H9 (cell line): ENCODE data around the gene ANAPC2. TPM values are rescaled to one million over a fixed set of nuclear protein-coding genes. Genes with fewer than 3 reads are reported as not detected.

Experiments
- DNase-seq: peaks from one replicate; pipeline ENCODE4 v3.0.0-alpha.2; 2017
- H2AFZ ChIP-seq: one replicate; pipeline ENCODE4 v1.6.1; 2013; ENCODE audit warnings: mild to moderate bottlenecking, low read length, control low read depth, moderate library complexity
- H2AK5ac ChIP-seq: 2 replicates; pipeline ENCODE4 v1.6.1; 2013; ENCODE audit warnings: low read length, control low read depth, mixed read lengths; ENCODE audit not compliant: insufficient read length
- H2BK120ac ChIP-seq: one replicate; pipeline ENCODE4 v1.6.1; 2013; ENCODE audit warnings: low read depth, mild to moderate bottlenecking, low read length, control low read depth, inconsistent platforms; ENCODE audit not compliant: poor library complexity, severe bottlenecking
- H2BK12ac ChIP-seq: 2 replicates; pipeline ENCODE4 v1.6.1; 2013; ENCODE audit warnings: low read length, control low read depth, mixed read lengths, low read depth; ENCODE audit not compliant: insufficient read length
- H2BK15ac ChIP-seq: 2 replicates; pipeline ENCODE4 v1.6.1; 2013; ENCODE audit warnings: low read depth, low read length, control low read depth
- H2BK20ac ChIP-seq: one replicate; pipeline ENCODE4 v1.6.1; 2013; ENCODE audit warnings: low read depth, mild to moderate bottlenecking, low read length, control low read depth, inconsistent platforms; ENCODE audit not compliant: poor library complexity, severe bottlenecking
- H2BK5ac ChIP-seq: 2 replicates; pipeline ENCODE4 v1.6.1; 2013; ENCODE audit warnings: low read length, control low read depth, mixed read lengths; ENCODE audit not compliant: insufficient read length
- H3K14ac ChIP-seq: 2 replicates; pipeline ENCODE4 v1.6.1; 2013; ENCODE audit warnings: low read length, control low read depth; ENCODE audit not compliant: insufficient read depth
- H3K18ac ChIP-seq: 2 replicates; pipeline ENCODE4 v1.6.1; 2013; ENCODE audit warnings: low read depth, mild to moderate bottlenecking, mixed read lengths, low read length, control low read depth; ENCODE audit not compliant: insufficient read length
- H3K23ac ChIP-seq: 2 replicates; pipeline ENCODE4 v1.6.1; 2013; ENCODE audit warnings: low read length, control low read depth, mixed read lengths, low read depth; ENCODE audit not compliant: insufficient read length
- H3K23me2 ChIP-seq: 2 replicates; pipeline ENCODE4 v1.6.1; 2013; ENCODE audit warnings: low read depth, mild to moderate bottlenecking, mixed read lengths, low read length, control low read depth; ENCODE audit not compliant: insufficient read length, poor library complexity, severe bottlenecking
- H3K27ac ChIP-seq: 2 replicates; pipeline ENCODE4 v1.5.1; 2013; ENCODE audit warnings: low read length, control low read depth, mixed read lengths, low read depth; ENCODE audit not compliant: insufficient read length
- H3K27me3 ChIP-seq: 2 replicates; pipeline ENCODE4 v1.6.1; 2013; ENCODE audit warnings: low read length, control low read depth, inconsistent platforms; ENCODE audit not compliant: insufficient read depth
- H3K4ac ChIP-seq: 2 replicates; pipeline ENCODE4 v1.6.1; 2013; ENCODE audit warnings: low read depth, mild to moderate bottlenecking, control low read depth, inconsistent platforms, low read length, moderate library complexity
- H3K4me1 ChIP-seq: 2 replicates; pipeline ENCODE4 v1.6.1; 2013; ENCODE audit warnings: low read length, control low read depth, inconsistent platforms; ENCODE audit not compliant: insufficient read depth
- H3K4me2 ChIP-seq: 2 replicates; pipeline ENCODE4 v1.6.1; 2013; ENCODE audit warnings: low read length, control low read depth, mixed read lengths; ENCODE audit not compliant: insufficient read length, insufficient read depth
- H3K56ac ChIP-seq: 2 replicates; pipeline ENCODE4 v1.6.1; 2013; ENCODE audit warnings: low read depth, mild to moderate bottlenecking, mixed read lengths, low read length, control low read depth; ENCODE audit not compliant: insufficient read length
- H3K79me1 ChIP-seq: 2 replicates; pipeline ENCODE4 v1.6.1; 2013; ENCODE audit warnings: low read depth, mild to moderate bottlenecking, moderate library complexity, low read length, control low read depth, inconsistent platforms; ENCODE audit not compliant: insufficient read depth, poor library complexity, severe bottlenecking
- H3K79me2 ChIP-seq: 2 replicates; pipeline ENCODE4 v1.6.1; 2013; ENCODE audit warnings: low read length, control low read depth, inconsistent platforms; ENCODE audit not compliant: insufficient read depth
- H3K9ac ChIP-seq: 2 replicates; pipeline ENCODE4 v1.6.1; 2013; ENCODE audit warnings: low read length, control low read depth, mixed read lengths; ENCODE audit not compliant: insufficient read length; ENCODE audit errors: extremely low read depth
- H3K9me3 ChIP-seq: one replicate; pipeline ENCODE4 v1.6.1; 2013; ENCODE audit warnings: low read depth, low read length, inconsistent platforms; ENCODE audit not compliant: control insufficient read depth
- H3T11ph ChIP-seq: one replicate; pipeline ENCODE4 v1.6.1; 2013; ENCODE audit warnings: mild to moderate bottlenecking, low read length, control low read depth, inconsistent platforms
- H4K20me1 ChIP-seq: one replicate; pipeline ENCODE4 v1.6.1; 2013; ENCODE audit not compliant: control insufficient read depth, insufficient read length, insufficient read depth
- H4K5ac ChIP-seq: 2 replicates; pipeline ENCODE4 v1.6.1; 2013; ENCODE audit warnings: low read depth, mild to moderate bottlenecking, mixed read lengths, low read length, control low read depth; ENCODE audit not compliant: insufficient read length
- H4K8ac ChIP-seq: replicated peaks from 2 replicates; pipeline ENCODE4 v1.6.1; 2013; ENCODE audit warnings: low read length, control low read depth, mixed read lengths, low read depth; ENCODE audit not compliant: insufficient read length
- H4K91ac ChIP-seq: 2 replicates; pipeline ENCODE4 v1.6.1; 2013; ENCODE audit warnings: low read depth, mild to moderate bottlenecking, moderate library complexity, mixed read lengths, low read length, control low read depth; ENCODE audit not compliant: insufficient read length
- H3K27ac Mint-ChIP-seq, 3 experiments: 2 replicates in 2 of 3; 3 replicates in 1 of 3; pipeline ENCODE4 v1.8.0; 2020 to 2021; ENCODE audit warnings: mixed read lengths in 3 of 3, mild to moderate bottlenecking in 1 of 3, moderate library complexity in 1 of 3
- H3K27me3 Mint-ChIP-seq: 2 replicates; pipeline ENCODE4 v1.8.0; 2021; ENCODE audit warnings: low read depth, mild to moderate bottlenecking, moderate library complexity, mixed read lengths
- H3K36me3 Mint-ChIP-seq, 3 experiments: 2 replicates in 2 of 3; 3 replicates in 1 of 3; pipeline ENCODE4 v1.8.0; 2020 to 2021; ENCODE audit warnings: low read depth in 3 of 3, mixed read lengths in 3 of 3; ENCODE audit not compliant: insufficient read depth in 1 of 3
- H3K4me1 Mint-ChIP-seq, 2 experiments: 2 replicates each; pipeline ENCODE4 v1.8.0; 2020; ENCODE audit warnings: mixed read lengths in 2 of 2
- H3K4me3 Mint-ChIP-seq, 2 experiments: 2 replicates in 1 of 2; 3 replicates in 1 of 2; pipeline ENCODE4 v1.8.0; 2020 to 2021; ENCODE audit warnings: mild to moderate bottlenecking in 2 of 2, mixed read lengths in 2 of 2, moderate library complexity in 1 of 2
- H3K9me3 Mint-ChIP-seq, 2 experiments: 2 replicates in 1 of 2; 3 replicates in 1 of 2; pipeline ENCODE4 v1.8.0; 2020; ENCODE audit warnings: mild to moderate bottlenecking in 2 of 2, mixed read lengths in 2 of 2, moderate library complexity in 1 of 2
- WGBS: extraction: QIAGEN DNeasy Blood & Tissue Kit; methylation state at CpG from one replicate; pipeline ENCODE4 v1.1.7; 2013; ENCODE audit warnings: missing lambda C conversion rate, low lambda C conversion rate, mixed read lengths; ENCODE audit not compliant: insufficient read length; ENCODE audit errors: extremely low coverage; 5-methylcytosine and 5-hydroxymethylcytosine counted together
- total RNA-seq: library from RNA; stranded (reverse); gene quantifications from 2 replicates; pipeline ENCODE4 v1.2.1, GENCODE V29; 2021
- TF ChIP-seq, protein P1 (sequence below): fragments of 200-600 bp; sonication (generic); conservative IDR thresholded peaks from 3 replicates; pipeline ENCODE4 v1.8.0; 2021; ENCODE audit warnings: antibody characterized with exemption, mild to moderate bottlenecking

The ANAPC2 gene
- total RNA-seq, 1 experiment from 2014 or later, result 54.8 TPM

DNA sequence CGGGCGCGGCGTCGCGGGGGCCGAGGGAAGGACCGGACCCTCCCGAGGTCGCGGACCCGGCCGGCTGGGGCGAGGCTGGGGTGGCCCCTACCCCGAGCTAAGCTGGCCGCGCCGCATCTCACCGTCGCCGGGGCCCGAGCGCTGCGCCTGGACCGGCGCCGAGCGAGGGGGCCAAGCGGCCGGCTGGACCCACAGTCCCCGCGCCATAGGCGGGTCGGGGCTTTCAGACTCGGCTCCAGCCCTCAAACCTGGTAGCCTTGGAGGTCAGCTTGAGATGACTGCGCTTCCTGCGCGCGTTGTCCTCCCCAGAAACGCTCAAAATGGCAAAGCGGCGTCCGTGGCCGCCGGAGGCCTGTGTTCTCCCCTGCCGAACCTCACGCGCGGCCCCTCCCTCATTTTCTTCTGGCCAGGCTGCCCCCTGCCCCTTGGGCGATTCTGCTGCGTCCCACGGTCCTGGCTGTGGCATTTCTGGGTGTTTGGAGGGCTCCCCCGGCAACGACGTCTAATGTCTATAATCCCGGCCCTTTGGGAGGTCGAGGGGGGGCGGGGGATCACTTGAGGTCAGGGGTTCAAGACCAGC is 58.1 kb downstream of the ANAPC2 start:
- peak overlapping the region; percentile 89; the same call in 1 of the 2 replicates for H3K14ac ChIP-seq
- H4K5ac ChIP-seq, result no peak overlapping the region
- H4K91ac ChIP-seq, result no peak overlapping the region
- H2BK120ac ChIP-seq, result no peak overlapping the region
- H2BK12ac ChIP-seq, result no peak overlapping the region
- H3K18ac ChIP-seq, result no peak overlapping the region
- H3K4me3 Mint-ChIP-seq, result peak overlapping the region; percentile 69 to 87
- H3T11ph ChIP-seq, result no peak overlapping the region
- H3K4me1 Mint-ChIP-seq, result peaks cover 14 to 17% of the 10 kb centered on the region in 2 experiments
- peak overlapping the region in 1 of 3 experiments; percentile 70; a peak in 1 of 7 replicates for H3K27ac Mint-ChIP-seq
- H3K36me3 Mint-ChIP-seq, result no peaks in the 10 kb centered on the region; a peak in 1 of 7 replicates
- DNase-seq, result peak; percentile 34
- H4K8ac ChIP-seq, result no peak overlapping the region
- no peaks in the 10 kb centered on the region for H4K20me1 ChIP-seq
- H3K23ac ChIP-seq, result no peak overlapping the region
- H3K4me2 ChIP-seq, result peak overlapping the region; percentile 71
- H3K27ac ChIP-seq, result no peak overlapping the region
- H3K4me1 ChIP-seq, result no peaks in the 10 kb centered on the region
- H3K56ac ChIP-seq, result no peak overlapping the region
- H3K23me2 ChIP-seq, result peaks cover 4% of the 10 kb centered on the region
- no peak overlapping the region for H3K4ac ChIP-seq
- H2AK5ac ChIP-seq, result no peak overlapping the region
- no CpG with 5 or more reads among the region's 58 CpGs for WGBS
- no peak overlapping the region for H3K9ac ChIP-seq
- no peak overlapping the region for H2BK20ac ChIP-seq
- H3K9me3 ChIP-seq, result no peaks in the 10 kb centered on the region
- H3K27me3 Mint-ChIP-seq, result peaks cover 47% of the 10 kb centered on the region
- no peaks in the 10 kb centered on the region for H3K27me3 ChIP-seq
- H3K9me3 Mint-ChIP-seq, result no peaks in the 10 kb centered on the region
- H2BK5ac ChIP-seq, result no peak overlapping the region
- H2BK15ac ChIP-seq, result no peak overlapping the region
- TF ChIP-seq, protein P1, sequence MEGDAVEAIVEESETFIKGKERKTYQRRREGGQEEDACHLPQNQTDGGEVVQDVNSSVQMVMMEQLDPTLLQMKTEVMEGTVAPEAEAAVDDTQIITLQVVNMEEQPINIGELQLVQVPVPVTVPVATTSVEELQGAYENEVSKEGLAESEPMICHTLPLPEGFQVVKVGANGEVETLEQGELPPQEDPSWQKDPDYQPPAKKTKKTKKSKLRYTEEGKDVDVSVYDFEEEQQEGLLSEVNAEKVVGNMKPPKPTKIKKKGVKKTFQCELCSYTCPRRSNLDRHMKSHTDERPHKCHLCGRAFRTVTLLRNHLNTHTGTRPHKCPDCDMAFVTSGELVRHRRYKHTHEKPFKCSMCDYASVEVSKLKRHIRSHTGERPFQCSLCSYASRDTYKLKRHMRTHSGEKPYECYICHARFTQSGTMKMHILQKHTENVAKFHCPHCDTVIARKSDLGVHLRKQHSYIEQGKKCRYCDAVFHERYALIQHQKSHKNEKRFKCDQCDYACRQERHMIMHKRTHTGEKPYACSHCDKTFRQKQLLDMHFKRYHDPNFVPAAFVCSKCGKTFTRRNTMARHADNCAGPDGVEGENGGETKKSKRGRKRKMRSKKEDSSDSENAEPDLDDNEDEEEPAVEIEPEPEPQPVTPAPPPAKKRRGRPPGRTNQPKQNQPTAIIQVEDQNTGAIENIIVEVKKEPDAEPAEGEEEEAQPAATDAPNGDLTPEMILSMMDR, result no peak
- no peak overlapping the region for H2AFZ ChIP-seq
- H3K79me2 ChIP-seq, result no peaks in the 10 kb centered on the region
- H3K79me1 ChIP-seq, result no peaks in the 10 kb centered on the region
